Measurements from ENCODE around the gene STAMBPL1.
"Not testable (repeated sequence)": the region's sequence is repeated elsewhere in the genome, so short reads cannot be mapped to it uniquely, and the experiment has no call there.

The STAMBPL1 gene

GRCh38 chr10:88879534-88880281 lies at the start of gene STAMBPL1:
TSS of gene STAMBPL1 (plus strand) at chr10:88880245. CDS start at chr10:88901709, 21,464 bp downstream.
- DNase-seq = peak; percentile 22 to 61

GRCh38 chr10:88830643-88831268 lies 49.3 kb upstream of the STAMBPL1 start:
- no peak for DNase-seq

- no peak for DNase-seq
Measured at GRCh38 chr10:88831709-88832108, 48.3 kb upstream of the STAMBPL1 start.

- DNase-seq = no peak
Measured at GRCh38 chr10:88832376-88832775, 47.7 kb upstream of the STAMBPL1 start.

GRCh38 chr10:88833156-88833555 lies 46.9 kb upstream of the STAMBPL1 start:
- no peak for DNase-seq

- DNase-seq = no peak
Measured at GRCh38 chr10:88833723-88834122, 46.3 kb upstream of the STAMBPL1 start.

GRCh38 chr10:88835096-88835909 lies 44.7 kb upstream of the STAMBPL1 start:
- DNase-seq = peak; percentile 67 to 73

GRCh38 chr10:88835910-88836221 lies 44.2 kb upstream of the STAMBPL1 start:
- no peak for DNase-seq

GRCh38 chr10:88837632-88838031 lies 42.4 kb upstream of the STAMBPL1 start:
- not testable (repeated sequence) for DNase-seq

- DNase-seq = no peak
Measured at GRCh38 chr10:88838766-88839350, 41.2 kb upstream of the STAMBPL1 start.

- no peak for DNase-seq
Measured at GRCh38 chr10:88840104-88840503, 39.9 kb upstream of the STAMBPL1 start.

GRCh38 chr10:88840881-88841280 lies 39.2 kb upstream of the STAMBPL1 start:
- no peak for DNase-seq

- no peak for DNase-seq
Measured at GRCh38 chr10:88841316-88842111, 38.5 kb upstream of the STAMBPL1 start.

- DNase-seq = no peak
Measured at GRCh38 chr10:88843171-88843570, 36.9 kb upstream of the STAMBPL1 start.

GRCh38 chr10:88848499-88848898 lies 31.5 kb upstream of the STAMBPL1 start:
- no peak for DNase-seq

- no peak for DNase-seq
Measured at GRCh38 chr10:88849234-88849633, 30.8 kb upstream of the STAMBPL1 start.

GRCh38 chr10:88850712-88851111 lies 29.3 kb upstream of the STAMBPL1 start:
- no peak for DNase-seq

- no peak for DNase-seq
Measured at GRCh38 chr10:88851706-88852105, 28.3 kb upstream of the STAMBPL1 start, which contains the start of gene ANKRD22. TSS of gene ANKRD22 (minus strand) at chr10:88851844. CDS start at chr10:88851607, 237 bp downstream.

- no peak for DNase-seq
Measured at GRCh38 chr10:88852327-88852726, 27.7 kb upstream of the STAMBPL1 start.

- no peak for DNase-seq
Measured at GRCh38 chr10:88853155-88853881, 26.7 kb upstream of the STAMBPL1 start.

- no peak for DNase-seq
Measured at GRCh38 chr10:88854684-88855083, 25.4 kb upstream of the STAMBPL1 start.

- DNase-seq = no peak
Measured at GRCh38 chr10:88857831-88858230, 22.2 kb upstream of the STAMBPL1 start.
